Ishikawa (cell line): ENCODE measurements around the gene FOXO6.

Experiments
- CEBPB ChIP-seq: IDR thresholded peaks from 2 replicates; pipeline ENCODE4 v1.6.1; 2012
- CREB1 ChIP-seq: IDR thresholded peaks from 2 replicates; pipeline ENCODE4 v1.6.1; 2012; ENCODE audit warnings: low read depth
- EGR1 ChIP-seq: IDR thresholded peaks from 2 replicates; pipeline ENCODE4 v1.6.1; 2012
- EP300 ChIP-seq: IDR thresholded peaks from 2 replicates; pipeline ENCODE4 v1.6.1; 2012; ENCODE audit warnings: borderline replicate concordance
- NFIC ChIP-seq: IDR thresholded peaks from 2 replicates; pipeline ENCODE4 v1.6.1; 2012
- RAD21 ChIP-seq: IDR thresholded peaks from 2 replicates; pipeline ENCODE4 v1.6.1; 2012; ENCODE audit warnings: low read depth
- REST ChIP-seq: IDR thresholded peaks from 2 replicates; pipeline ENCODE4 v1.6.1; 2012; ENCODE audit warnings: low read depth, mild to moderate bottlenecking
- TAF1 ChIP-seq: IDR thresholded peaks from 2 replicates; pipeline ENCODE4 v1.6.1; 2012; ENCODE audit warnings: low read depth, mild to moderate bottlenecking
- TCF12 ChIP-seq: IDR thresholded peaks from 2 replicates; pipeline ENCODE4 v1.6.1; 2012; ENCODE audit warnings: low read depth
- TEAD4 ChIP-seq: IDR thresholded peaks from 2 replicates; pipeline ENCODE4 v1.6.1; 2012
- YY1 ChIP-seq: IDR thresholded peaks from 2 replicates; pipeline ENCODE4 v1.6.1; 2012; ENCODE audit warnings: low read depth
- TF ChIP-seq, protein P1 (sequence below): IDR thresholded peaks from 2 replicates; pipeline ENCODE4 v1.6.1; 2012
- TF ChIP-seq, protein P2 (sequence below): IDR thresholded peaks from 2 replicates; pipeline ENCODE4 v1.6.1; 2012

DNA sequence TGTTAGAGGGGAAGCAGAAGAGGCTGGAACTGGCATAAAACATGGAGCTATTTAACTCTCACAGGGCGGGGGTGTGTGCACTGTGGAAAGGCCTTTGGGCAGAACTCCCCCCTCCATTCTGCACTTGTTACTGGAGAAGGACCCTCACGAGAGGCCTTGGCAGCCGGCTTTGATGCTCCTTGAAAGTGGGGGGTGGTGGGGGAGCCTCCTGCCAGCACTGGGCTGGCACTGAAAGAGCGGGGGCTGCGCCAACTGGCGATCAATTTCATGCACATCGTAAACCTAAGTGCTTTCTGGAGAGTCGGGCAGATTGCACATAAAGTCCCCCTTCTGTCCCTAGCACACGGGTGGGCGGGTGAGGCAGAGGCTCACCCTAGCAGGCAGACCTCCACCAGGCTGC is 28.9 kb downstream of the FOXO6 start:
- no peak for TF ChIP-seq TAF1
- TF ChIP-seq, protein P1, sequence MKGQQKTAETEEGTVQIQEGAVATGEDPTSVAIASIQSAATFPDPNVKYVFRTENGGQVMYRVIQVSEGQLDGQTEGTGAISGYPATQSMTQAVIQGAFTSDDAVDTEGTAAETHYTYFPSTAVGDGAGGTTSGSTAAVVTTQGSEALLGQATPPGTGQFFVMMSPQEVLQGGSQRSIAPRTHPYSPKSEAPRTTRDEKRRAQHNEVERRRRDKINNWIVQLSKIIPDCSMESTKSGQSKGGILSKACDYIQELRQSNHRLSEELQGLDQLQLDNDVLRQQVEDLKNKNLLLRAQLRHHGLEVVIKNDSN: no peak
- no peak for TF ChIP-seq TCF12
- no peak for TF ChIP-seq CREB1
- TF ChIP-seq EP300: no peak
- no peak for TF ChIP-seq TEAD4
- TF ChIP-seq REST: no peak
- no peak for TF ChIP-seq RAD21
- TF ChIP-seq NFIC: no peak
- no peak for TF ChIP-seq EGR1
- TF ChIP-seq YY1: no peak
- no peak for TF ChIP-seq CEBPB
- TF ChIP-seq, protein P2, sequence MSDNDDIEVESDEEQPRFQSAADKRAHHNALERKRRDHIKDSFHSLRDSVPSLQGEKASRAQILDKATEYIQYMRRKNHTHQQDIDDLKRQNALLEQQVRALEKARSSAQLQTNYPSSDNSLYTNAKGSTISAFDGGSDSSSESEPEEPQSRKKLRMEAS: no peak
